Caco-2 (cell line): Measurements from ENCODE around the gene THNSL1. TPM values are rescaled to one million over a fixed set of nuclear protein-coding genes. Genes with fewer than 3 reads are reported as not detected.

Experiments used
- BruUV-seq: library from RNA; stranded (reverse); fragments of 400-500 nt; replicated peaks from 2 replicates; lab custom pipeline; 2021; lab: Mats Ljungman, UMichigan
- CTCF ChIA-PET: fragments of 300-600 bp; sonication (Branson Sonifier 250); formaldehyde crosslinking; loops from one replicate; lab custom pipeline; 2022; ENCODE audit warnings: antibody characterized with exemption; lab: Charles Lee
- POLR2A ChIA-PET: fragments of 300-600 bp; sonication (Branson Sonifier 250); formaldehyde crosslinking; loops from one replicate; lab custom pipeline; 2022; ENCODE audit warnings: antibody characterized with exemption; lab: Charles Lee
- DNase-seq, 2 experiments: peaks; one replicate each; pipeline versions ENCODE4 v3.0.0 to v3.0.0-alpha.2; 2020 to 2022
- H3K27me3 ChIP-seq: replicated peaks from 2 replicates; pipeline ENCODE4 v1.6.0; 2011; ENCODE audit warnings: low read length; ENCODE audit not compliant: control insufficient read depth, insufficient read depth
- H3K36me3 ChIP-seq: 2 replicates; pipeline ENCODE4 v1.5.1; 2011; ENCODE audit warnings: low read length; ENCODE audit not compliant: control insufficient read depth, insufficient read depth
- H3K4me1 ChIP-seq: fragments of 250-450 bp; sonication (Bioruptor Pico); 2 replicates; pipeline ENCODE4 v1.5.1; 2020; ENCODE audit warnings: mild to moderate bottlenecking
- H3K4me3 ChIP-seq: 2 replicates; pipeline ENCODE4 v1.5.1; 2011; ENCODE audit warnings: low read depth, mild to moderate bottlenecking, control low read depth, low read length
- H3K9me3 ChIP-seq: fragments of 250-450 bp; sonication (Bioruptor Pico); 2 replicates; pipeline ENCODE4 v1.5.1; 2020; ENCODE audit warnings: mild to moderate bottlenecking, moderate library complexity
- H3K27ac Mint-ChIP-seq: one replicate; pipeline ENCODE4 v1.8.0; 2022; ENCODE audit warnings: mixed read lengths; ENCODE audit not compliant: unreplicated experiment
- H3K27me3 Mint-ChIP-seq: one replicate; pipeline ENCODE4 v1.8.0; 2022; ENCODE audit warnings: mixed read lengths; ENCODE audit not compliant: insufficient read depth, unreplicated experiment
- H3K36me3 Mint-ChIP-seq: one replicate; pipeline ENCODE4 v1.8.0; 2022; ENCODE audit warnings: mild to moderate bottlenecking, mixed read lengths; ENCODE audit not compliant: insufficient read depth, unreplicated experiment
- H3K4me1 Mint-ChIP-seq: one replicate; pipeline ENCODE4 v1.8.0; 2022; ENCODE audit warnings: low read depth, mixed read lengths; ENCODE audit not compliant: unreplicated experiment
- H3K4me3 Mint-ChIP-seq: one replicate; pipeline ENCODE4 v1.8.0; 2022; ENCODE audit warnings: mild to moderate bottlenecking, moderate library complexity, mixed read lengths; ENCODE audit not compliant: unreplicated experiment
- H3K9me3 Mint-ChIP-seq: one replicate; pipeline ENCODE4 v1.8.0; 2022; ENCODE audit warnings: mixed read lengths; ENCODE audit not compliant: unreplicated experiment
- intact Hi-C: fragments of 100-400 bp; cut with micrococcal nuclease; formaldehyde crosslinking; loops from one replicate; pipeline ENCODE4 v1.10.0; 2022; ENCODE audit not compliant: unreplicated experiment
- total RNA-seq: library from RNA; stranded (reverse); gene quantifications from 2 replicates; pipeline ENCODE4 v1.2.3, GENCODE V29; 2022
- TF ChIP-seq, protein P1 (sequence below), 2 experiments: fragments of 200-600 bp in 1 of 2; IDR thresholded peaks; 1 replicate in 1 of 2; 2 replicates in 1 of 2; pipeline versions ENCODE4 v1.5.1 to v1.8.0; 2011 to 2022; ENCODE audit warnings: antibody characterized with exemption in 1 of 2, control low read depth in 1 of 2, inconsistent platforms in 1 of 2, low read depth in 1 of 2, low read length in 1 of 2, mild to moderate bottlenecking in 1 of 2, moderate library complexity in 1 of 2; ENCODE audit not compliant: insufficient read depth in 1 of 2, severe bottlenecking in 1 of 2, unreplicated experiment in 1 of 2

Gene THNSL1
- total RNA-seq, 1 experiment from 2014 or later: 6.3 TPM

DNA sequence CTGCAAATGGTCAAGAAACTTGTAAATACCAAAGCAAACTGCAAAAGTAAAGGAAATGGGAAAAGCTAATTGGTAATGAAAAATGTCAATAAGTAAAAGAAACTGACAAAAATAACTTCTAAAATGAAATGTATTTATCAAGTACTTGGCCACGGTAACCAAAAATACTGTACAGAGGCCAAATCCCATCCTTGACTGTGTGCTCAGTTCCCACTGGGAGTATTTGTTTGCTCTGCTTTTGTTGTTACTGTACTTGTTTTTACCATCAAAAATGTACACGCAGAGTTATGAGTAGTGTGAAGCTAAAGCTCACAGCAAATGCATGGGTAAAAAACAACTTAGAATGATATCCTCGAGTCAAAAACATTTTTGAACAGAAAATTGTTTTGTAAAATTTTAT is 31.5 kb upstream of the THNSL1 start:
- TF ChIP-seq, protein P1, sequence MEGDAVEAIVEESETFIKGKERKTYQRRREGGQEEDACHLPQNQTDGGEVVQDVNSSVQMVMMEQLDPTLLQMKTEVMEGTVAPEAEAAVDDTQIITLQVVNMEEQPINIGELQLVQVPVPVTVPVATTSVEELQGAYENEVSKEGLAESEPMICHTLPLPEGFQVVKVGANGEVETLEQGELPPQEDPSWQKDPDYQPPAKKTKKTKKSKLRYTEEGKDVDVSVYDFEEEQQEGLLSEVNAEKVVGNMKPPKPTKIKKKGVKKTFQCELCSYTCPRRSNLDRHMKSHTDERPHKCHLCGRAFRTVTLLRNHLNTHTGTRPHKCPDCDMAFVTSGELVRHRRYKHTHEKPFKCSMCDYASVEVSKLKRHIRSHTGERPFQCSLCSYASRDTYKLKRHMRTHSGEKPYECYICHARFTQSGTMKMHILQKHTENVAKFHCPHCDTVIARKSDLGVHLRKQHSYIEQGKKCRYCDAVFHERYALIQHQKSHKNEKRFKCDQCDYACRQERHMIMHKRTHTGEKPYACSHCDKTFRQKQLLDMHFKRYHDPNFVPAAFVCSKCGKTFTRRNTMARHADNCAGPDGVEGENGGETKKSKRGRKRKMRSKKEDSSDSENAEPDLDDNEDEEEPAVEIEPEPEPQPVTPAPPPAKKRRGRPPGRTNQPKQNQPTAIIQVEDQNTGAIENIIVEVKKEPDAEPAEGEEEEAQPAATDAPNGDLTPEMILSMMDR (IDR thresholded peaks at IDR 0.05; ENCODE audit: insufficient read depth in 1 of 2, low read depth in 1 of 2, low read length in 1 of 2, severe bottlenecking in 1 of 2, unreplicated experiment in 1 of 2): no peak
- Mint-ChIP-seq H3K4me3 (no peak overlapping the region), H3K27me3 (no peaks in the 10 kb centered on the region), H3K9me3 (no peaks in the 10 kb centered on the region), H3K27ac (no peak overlapping the region), H3K36me3 (no peaks in the 10 kb centered on the region), H3K4me1 (no peaks in the 10 kb centered on the region)
- Histone ChIP-seq H3K4me3 (no peak overlapping the region), H3K27me3 (no peaks in the 10 kb centered on the region), H3K9me3 (no peaks in the 10 kb centered on the region), H3K36me3 (no peaks in the 10 kb centered on the region), H3K4me1 (peaks cover 6% of the 10 kb centered on the region; the same call in 1 of the 2 replicates)
- DNase-seq: no peak
- intact Hi-C loops: no loop called here
- ChIA-PET CTCF (no interaction called here), POLR2A (no interaction called here)
- no TSS peak for BruUV-seq

DNA sequence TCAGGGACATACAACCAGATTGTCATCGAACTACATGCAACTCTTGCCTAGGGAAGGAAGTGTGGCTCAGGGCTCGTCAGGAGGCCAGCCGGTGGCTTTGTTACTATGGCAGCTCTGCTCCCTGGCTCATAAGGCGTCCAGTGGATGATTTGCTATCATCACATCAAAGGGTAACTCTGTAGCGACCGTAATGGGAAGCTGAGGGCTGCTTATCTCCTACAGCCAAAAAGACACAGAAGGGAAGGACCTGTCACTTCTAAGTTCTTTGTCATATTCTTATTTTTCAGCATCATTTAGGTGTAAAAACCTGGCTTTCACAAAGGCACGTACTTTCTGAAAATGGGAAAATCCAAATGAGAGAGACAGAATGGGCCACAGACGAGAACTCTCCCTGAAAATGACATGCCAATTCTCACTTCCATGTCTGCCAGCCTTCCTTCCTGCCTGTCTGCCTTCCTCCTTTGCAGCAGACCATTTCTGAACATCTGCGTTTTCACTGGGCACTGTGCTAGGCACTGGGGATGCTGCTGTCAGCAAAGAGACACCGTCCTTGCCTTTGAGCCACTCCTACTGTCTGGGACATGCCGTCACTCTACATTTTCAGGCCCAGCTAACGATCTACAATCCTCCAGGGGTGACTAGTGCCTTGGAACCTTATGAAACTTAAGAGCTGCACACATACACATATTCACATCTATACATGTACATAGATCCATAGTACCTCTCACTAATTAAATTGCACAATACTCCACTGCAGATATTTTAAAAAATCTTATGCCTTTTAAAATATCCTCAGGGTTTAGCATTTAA is 27.4 kb upstream of the THNSL1 start:
- TF ChIP-seq, protein P1 (IDR thresholded peaks at IDR 0.05; ENCODE audit: insufficient read depth in 1 of 2, low read depth in 1 of 2, low read length in 1 of 2, severe bottlenecking in 1 of 2, unreplicated experiment in 1 of 2): no peak
- Mint-ChIP-seq H3K4me3 (no peak overlapping the region), H3K27me3 (no peaks in the 10 kb centered on the region), H3K9me3 (no peaks in the 10 kb centered on the region), H3K27ac (no peak overlapping the region), H3K4me1 (no peaks in the 10 kb centered on the region), H3K36me3 (no peaks in the 10 kb centered on the region)
- no peaks in the 10 kb centered on the region for H3K4me1 ChIP-seq
- POLR2A ChIA-PET: no interaction called here
- no peaks in the 10 kb centered on the region for H3K27me3 ChIP-seq
- CTCF ChIA-PET: interaction anchor here (0.7 to 1.7 kb wide), 5 partner anchors 28 to 371 kb away, joined by 3 to 6 read pairs (median 5); partner anchors contain the start of gene THNSL1
- DNase-seq: no peak
- no TSS peak for BruUV-seq
- intact Hi-C loops: no loop called here
- no peaks in the 10 kb centered on the region for H3K9me3 ChIP-seq
- H3K36me3 ChIP-seq: no peaks in the 10 kb centered on the region
- no peak overlapping the region for H3K4me3 ChIP-seq

DNA sequence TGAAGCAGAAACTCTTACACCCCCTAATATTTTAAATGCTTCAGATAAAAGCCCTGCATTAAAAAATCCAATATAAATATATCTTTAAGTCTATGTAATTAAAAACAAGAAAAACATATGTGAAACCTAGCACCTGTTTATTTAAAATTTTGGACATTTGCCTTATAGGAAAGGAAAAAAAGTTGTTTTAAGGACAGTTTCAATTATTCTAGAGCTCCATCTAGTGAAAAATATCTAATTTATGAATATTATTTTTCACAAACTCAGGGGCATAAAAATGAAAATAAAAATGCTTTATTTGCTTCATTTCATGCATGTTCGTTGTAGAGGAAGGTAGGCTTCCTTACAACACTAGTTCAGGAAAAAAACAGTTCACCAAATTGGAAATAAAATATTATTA is 26.5 kb upstream of the THNSL1 start:
- BruUV-seq: no TSS peak
- Mint-ChIP-seq H3K27me3 (no peaks in the 10 kb centered on the region), H3K4me1 (no peaks in the 10 kb centered on the region), H3K4me3 (no peak overlapping the region), H3K9me3 (no peaks in the 10 kb centered on the region), H3K36me3 (no peaks in the 10 kb centered on the region), H3K27ac (no peak overlapping the region)
- TF ChIP-seq, protein P1 (IDR thresholded peaks at IDR 0.05; ENCODE audit: insufficient read depth in 1 of 2, low read depth in 1 of 2, low read length in 1 of 2, severe bottlenecking in 1 of 2, unreplicated experiment in 1 of 2): peak in 1 of 2 experiments; percentile 17
- no peaks in the 10 kb centered on the region for H3K9me3 ChIP-seq
- ChIA-PET POLR2A (no interaction called here), CTCF (interaction anchor here (0.7 to 1.7 kb wide), 4 partner anchors 38 to 372 kb away, joined by 3 to 6 read pairs (median 6); no protein-coding TSS in a partner anchor)
- H3K4me3 ChIP-seq: no peak overlapping the region
- no peaks in the 10 kb centered on the region for H3K27me3 ChIP-seq
- intact Hi-C loops: loop anchor here (1.0 kb wide), 2 partner anchors 91 to 347 kb away; no protein-coding TSS in a partner anchor
- DNase-seq: no peak
- no peaks in the 10 kb centered on the region for H3K36me3 ChIP-seq
- no peaks in the 10 kb centered on the region for H3K4me1 ChIP-seq
